Type B pancreatic cell (in vitro differentiated cells): ENCODE data around the gene SPOPL. TPM values are rescaled to one million over a fixed set of nuclear protein-coding genes. Genes with fewer than 3 reads are reported as not detected.

Experiments
- DNase-seq: peaks from one replicate; pipeline ENCODE4 v3.0.0; 2021; ENCODE audit warnings: mixed read lengths; ENCODE audit not compliant: unreplicated experiment; ENCODE audit errors: extremely low spot score
- H3K27ac Mint-ChIP-seq: 2 replicates; pipeline ENCODE4 v1.8.0; 2021; ENCODE audit warnings: mild to moderate bottlenecking, mixed read lengths
- H3K27me3 Mint-ChIP-seq: 2 replicates; pipeline ENCODE4 v1.8.0; 2021; ENCODE audit warnings: mixed read lengths
- H3K36me3 Mint-ChIP-seq: 2 replicates; pipeline ENCODE4 v1.8.0; 2021; ENCODE audit warnings: mixed read lengths
- H3K4me1 Mint-ChIP-seq: one replicate; pipeline ENCODE4 v1.8.0; 2021; ENCODE audit warnings: mixed read lengths; ENCODE audit not compliant: unreplicated experiment
- H3K4me3 Mint-ChIP-seq: 2 replicates; pipeline ENCODE4 v1.8.0; 2021; ENCODE audit warnings: mild to moderate bottlenecking, mixed read lengths
- H3K9me3 Mint-ChIP-seq: 2 replicates; pipeline ENCODE4 v1.8.0; 2021; ENCODE audit warnings: mixed read lengths
- total RNA-seq: library from RNA; stranded (reverse); gene quantifications from 2 replicates; pipeline ENCODE4 v1.2.1, GENCODE V29; 2021; ENCODE audit warnings: low replicate concordance
- TF ChIP-seq, protein P1 (sequence below): fragments of 200-600 bp; sonication (generic); conservative IDR thresholded peaks from 2 replicates; pipeline ENCODE4 v1.5.0; 2021; ENCODE audit warnings: antibody characterized with exemption, mild to moderate bottlenecking

Gene SPOPL
- total RNA-seq, 1 donor from 2014 or later = 24.7 TPM

DNA sequence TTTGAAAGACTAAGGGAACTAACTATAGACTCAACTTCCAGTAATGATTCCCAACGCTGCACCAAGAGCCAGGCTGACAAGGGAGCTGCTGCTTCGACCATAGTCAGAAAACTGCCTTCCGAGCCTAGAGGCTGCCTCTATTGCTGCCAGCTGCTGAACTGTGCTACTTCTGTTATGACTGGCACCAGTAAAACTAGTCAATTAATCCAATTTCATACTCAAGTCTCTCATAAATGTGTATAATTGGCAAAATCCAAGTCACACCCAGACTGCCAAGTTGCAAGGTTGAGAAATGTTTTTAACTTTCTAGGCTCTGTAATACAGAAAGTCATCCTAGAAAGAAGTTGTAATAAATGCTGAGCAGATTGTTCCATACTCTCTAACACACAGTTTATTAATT, 117.4 kb downstream of the SPOPL start:
- no peaks in the 10 kb centered on the region for H3K27me3 Mint-ChIP-seq
- no peak overlapping the region for H3K27ac Mint-ChIP-seq
- DNase-seq = no peak
- H3K4me1 Mint-ChIP-seq = peaks cover 12% of the 10 kb centered on the region
- no peak overlapping the region for H3K4me3 Mint-ChIP-seq
- H3K9me3 Mint-ChIP-seq = peaks cover 8% of the 10 kb centered on the region
- no peaks in the 10 kb centered on the region for H3K36me3 Mint-ChIP-seq
- TF ChIP-seq, protein P1, sequence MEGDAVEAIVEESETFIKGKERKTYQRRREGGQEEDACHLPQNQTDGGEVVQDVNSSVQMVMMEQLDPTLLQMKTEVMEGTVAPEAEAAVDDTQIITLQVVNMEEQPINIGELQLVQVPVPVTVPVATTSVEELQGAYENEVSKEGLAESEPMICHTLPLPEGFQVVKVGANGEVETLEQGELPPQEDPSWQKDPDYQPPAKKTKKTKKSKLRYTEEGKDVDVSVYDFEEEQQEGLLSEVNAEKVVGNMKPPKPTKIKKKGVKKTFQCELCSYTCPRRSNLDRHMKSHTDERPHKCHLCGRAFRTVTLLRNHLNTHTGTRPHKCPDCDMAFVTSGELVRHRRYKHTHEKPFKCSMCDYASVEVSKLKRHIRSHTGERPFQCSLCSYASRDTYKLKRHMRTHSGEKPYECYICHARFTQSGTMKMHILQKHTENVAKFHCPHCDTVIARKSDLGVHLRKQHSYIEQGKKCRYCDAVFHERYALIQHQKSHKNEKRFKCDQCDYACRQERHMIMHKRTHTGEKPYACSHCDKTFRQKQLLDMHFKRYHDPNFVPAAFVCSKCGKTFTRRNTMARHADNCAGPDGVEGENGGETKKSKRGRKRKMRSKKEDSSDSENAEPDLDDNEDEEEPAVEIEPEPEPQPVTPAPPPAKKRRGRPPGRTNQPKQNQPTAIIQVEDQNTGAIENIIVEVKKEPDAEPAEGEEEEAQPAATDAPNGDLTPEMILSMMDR = no peak

DNA sequence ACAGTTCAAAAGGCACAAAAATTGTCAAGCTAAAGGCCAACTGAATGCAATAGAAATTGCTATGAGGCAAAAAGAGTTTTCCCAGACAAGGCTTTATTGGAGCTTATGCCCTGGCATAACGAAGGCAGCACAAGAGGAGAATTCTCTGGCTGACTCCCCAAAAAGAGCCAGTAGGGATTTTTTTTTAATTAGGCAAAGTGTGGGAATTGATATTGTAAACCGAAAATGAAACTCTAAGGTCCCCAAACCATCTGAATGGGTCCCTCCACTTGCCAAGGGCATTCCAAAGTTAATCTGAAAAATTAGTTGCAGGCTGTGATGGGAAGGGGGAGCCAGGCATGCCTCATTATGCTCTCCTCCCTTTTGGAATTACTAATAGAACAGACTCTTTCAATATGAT, 118.9 kb downstream of the SPOPL start:
- no peak overlapping the region for H3K27ac Mint-ChIP-seq
- no peaks in the 10 kb centered on the region for H3K36me3 Mint-ChIP-seq
- peaks cover 12% of the 10 kb centered on the region for H3K4me1 Mint-ChIP-seq
- no peak overlapping the region for H3K4me3 Mint-ChIP-seq
- no peaks in the 10 kb centered on the region for H3K27me3 Mint-ChIP-seq
- TF ChIP-seq, protein P1 = no peak
- no peak for DNase-seq
- peaks cover 8% of the 10 kb centered on the region for H3K9me3 Mint-ChIP-seq

DNA sequence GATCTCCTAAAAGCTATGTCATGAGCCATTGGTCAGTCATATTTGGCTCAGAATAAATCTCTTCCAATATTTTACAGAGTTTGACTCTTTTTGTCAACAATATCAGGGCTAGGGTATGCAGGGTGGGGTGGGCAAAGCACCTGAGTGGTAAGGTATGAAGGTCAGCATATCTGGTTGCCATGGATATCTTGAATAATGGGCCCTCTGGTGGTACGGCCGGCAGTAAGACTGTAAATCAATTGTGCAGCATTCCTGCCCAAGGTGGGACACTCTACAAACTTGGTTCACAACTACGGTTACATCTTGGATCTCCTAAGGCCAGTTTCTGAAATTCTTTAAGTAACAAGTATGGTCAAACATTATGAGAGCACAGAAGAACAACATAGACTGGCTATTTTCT, 119.6 kb downstream of the SPOPL start:
- no peak for DNase-seq
- TF ChIP-seq, protein P1 = no peak
- Mint-ChIP-seq H3K36me3 (no peaks in the 10 kb centered on the region), H3K4me3 (peak overlapping the region; percentile 47), H3K27ac (peak overlapping the region; percentile 80), H3K27me3 (peaks cover 2% of the 10 kb centered on the region), H3K4me1 (peaks cover 12% of the 10 kb centered on the region), H3K9me3 (peaks cover 11% of the 10 kb centered on the region)

DNA sequence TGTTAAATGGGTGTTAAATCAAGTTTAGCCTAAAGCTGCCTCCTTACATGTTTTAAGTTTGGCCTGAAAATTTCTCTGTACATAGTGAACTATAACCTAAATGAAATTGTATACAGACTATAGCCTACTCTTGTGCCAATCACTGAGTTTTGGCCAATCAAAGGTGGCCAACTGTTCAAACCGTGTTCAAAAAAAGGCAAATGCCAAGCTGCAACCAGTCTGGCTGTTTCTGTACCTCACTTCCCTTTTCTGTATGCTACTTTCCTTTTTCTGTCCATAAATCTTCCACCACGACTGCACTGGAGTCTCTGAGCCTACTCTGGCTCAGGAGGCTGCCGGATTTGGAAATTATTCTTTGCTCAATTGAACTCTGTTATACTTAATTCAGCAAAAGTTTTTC, 121.0 kb downstream of the SPOPL start:
- Mint-ChIP-seq H3K4me1 (peaks cover 12% of the 10 kb centered on the region), H3K27ac (peak overlapping the region; percentile 80), H3K27me3 (peaks cover 9% of the 10 kb centered on the region), H3K9me3 (peaks cover 12% of the 10 kb centered on the region), H3K36me3 (no peaks in the 10 kb centered on the region), H3K4me3 (no peak overlapping the region)
- TF ChIP-seq, protein P1 = no peak
- no peak for DNase-seq
